Testis (tissue), 2 donors: ENCODE data around the gene C16orf78.

Source experiments
- CTCF ChIP-seq, 3 experiments: fragments of 450-650 bp in 2 of 3; fragments of 200-600 bp in 1 of 3; sonication (generic) in 1 of 3; IDR thresholded peaks; one replicate each; pipeline ENCODE4 v1.5.1; 2016 to 2019; ENCODE audit warnings: antibody characterized with exemption in 3 of 3, mild to moderate bottlenecking in 2 of 3, moderate library complexity in 1 of 3
- POLR2A ChIP-seq: fragments of 450-650 bp; IDR thresholded peaks from one replicate; pipeline ENCODE4 v1.6.1; 2017; ENCODE audit warnings: antibody characterized with exemption, mild to moderate bottlenecking, moderate library complexity

- TF ChIP-seq CTCF (IDR thresholded peaks at IDR 0.05): no peak
- no peak for TF ChIP-seq POLR2A
These were observed 61.1 kb downstream of the C16orf78 start for GRCh38 chr16:49434733-49435132.
